ENCODE measurements around the gene GIGYF1. TPM values are rescaled to one million over a fixed set of nuclear protein-coding genes. Genes with fewer than 3 reads are reported as not detected.

GIGYF1 gene
- total and polyA plus RNA-seq, 2 of the 13 experiments (the other 11 are each of a cell fraction or from before 2014, with no cell fraction given): 7.6 to 16.1 TPM

- TF ChIP-seq SRF (IDR thresholded peaks at IDR 0.05; ENCODE audit: low read depth, low read length) (no peak), RFX3 (CRISPR knock-in tag; IDR thresholded peaks at IDR 0.05) (no peak), NFYC (CRISPR knock-in tag; IDR thresholded peaks at IDR 0.05) (no peak), PHF5A (CRISPR knock-in tag; IDR thresholded peaks at IDR 0.05; ENCODE audit: low read depth, unreplicated experiment) (no peak), KLF9 (CRISPR knock-in tag; IDR thresholded peaks at IDR 0.05; ENCODE audit: low read depth) (0 out of 2 replicates have a peak, but pooled peaks have one; percentile 37), TERF1 (CRISPR knock-in tag; IDR thresholded peaks at IDR 0.05) (no peak), REST (IDR thresholded peaks at IDR 0.05; ENCODE audit: borderline replicate concordance in 1 of 2, low read depth in 1 of 2, low read length in 2 of 2) (no peak), GLI4 (CRISPR knock-in tag; IDR thresholded peaks at IDR 0.05; ENCODE audit: borderline replicate concordance) (no peak), BCLAF1 (IDR thresholded peaks at IDR 0.05) (no peak), TARDBP (CRISPR knock-in tag; IDR thresholded peaks at IDR 0.05) (0 out of 2 replicates have a peak, but pooled peaks have one; percentile 48), ZNF329 (CRISPR knock-in tag; IDR thresholded peaks at IDR 0.05; ENCODE audit: low read depth) (0 out of 2 replicates have a peak, but pooled peaks have one; percentile 39), GFI1 (CRISPR knock-in tag; IDR thresholded peaks at IDR 0.05; ENCODE audit: borderline replicate concordance) (0 out of 2 replicates have a peak, but pooled peaks have one; percentile 43), XRCC5 (optimal IDR thresholded peaks at IDR 0.05; ENCODE audit: low read length) (peak; percentile 97), CREB3 (CRISPR knock-in tag; IDR thresholded peaks at IDR 0.05) (no peak), E2F2 (CRISPR knock-in tag; IDR thresholded peaks at IDR 0.05; ENCODE audit: borderline replicate concordance) (peak; percentile 92; the same call in 1 of the 2 replicates), ZNF549 (CRISPR knock-in tag; IDR thresholded peaks at IDR 0.05) (no peak), CREM (IDR thresholded peaks at IDR 0.05) (peak; percentile 45), CREM (CRISPR knock-in tag; IDR thresholded peaks at IDR 0.05) (peak; percentile 31; the same call in 1 of the 2 replicates)
These were observed 20.6 kb downstream of the GIGYF1 start, which contains the start of gene GNB2 (continued) for GRCh38 chr7:100673302-100673941.

Measured in HepG2 (cell line).